GM21515 (cell line): Measurements from ENCODE around the gene NCF1.
"Not testable (repeated sequence)": the region's sequence is repeated elsewhere in the genome, so short reads cannot be mapped to it uniquely, and the experiment has no call there.

Source experiments
- ATAC-seq: cut with Tn5 transposase; IDR thresholded peaks from one replicate; pipeline ENCODE4 v1.9.1; 2021; ENCODE audit not compliant: unreplicated experiment

NCF1 gene

DNA sequence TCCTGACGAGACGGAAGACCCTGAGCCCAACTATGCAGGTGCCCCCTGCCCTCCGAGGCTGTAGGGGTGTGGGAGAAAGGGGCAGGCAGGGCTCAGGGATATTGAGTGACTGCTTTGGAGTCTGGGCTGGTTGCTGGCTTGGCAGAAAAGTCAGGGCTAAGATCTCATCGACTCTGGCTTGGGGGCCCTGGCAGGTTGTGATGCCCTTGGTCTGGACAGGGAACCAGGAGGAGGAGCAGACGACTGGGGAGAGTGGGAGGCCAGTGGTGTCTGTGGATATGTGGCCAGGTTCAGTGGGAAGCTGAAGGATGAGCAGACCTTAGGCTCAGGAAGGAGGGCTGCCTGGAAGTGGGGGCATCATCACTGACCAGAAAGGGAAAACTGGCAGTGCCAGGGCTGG lies 9.8 kb downstream of the NCF1 start:
- ATAC-seq = not testable (repeated sequence)

DNA sequence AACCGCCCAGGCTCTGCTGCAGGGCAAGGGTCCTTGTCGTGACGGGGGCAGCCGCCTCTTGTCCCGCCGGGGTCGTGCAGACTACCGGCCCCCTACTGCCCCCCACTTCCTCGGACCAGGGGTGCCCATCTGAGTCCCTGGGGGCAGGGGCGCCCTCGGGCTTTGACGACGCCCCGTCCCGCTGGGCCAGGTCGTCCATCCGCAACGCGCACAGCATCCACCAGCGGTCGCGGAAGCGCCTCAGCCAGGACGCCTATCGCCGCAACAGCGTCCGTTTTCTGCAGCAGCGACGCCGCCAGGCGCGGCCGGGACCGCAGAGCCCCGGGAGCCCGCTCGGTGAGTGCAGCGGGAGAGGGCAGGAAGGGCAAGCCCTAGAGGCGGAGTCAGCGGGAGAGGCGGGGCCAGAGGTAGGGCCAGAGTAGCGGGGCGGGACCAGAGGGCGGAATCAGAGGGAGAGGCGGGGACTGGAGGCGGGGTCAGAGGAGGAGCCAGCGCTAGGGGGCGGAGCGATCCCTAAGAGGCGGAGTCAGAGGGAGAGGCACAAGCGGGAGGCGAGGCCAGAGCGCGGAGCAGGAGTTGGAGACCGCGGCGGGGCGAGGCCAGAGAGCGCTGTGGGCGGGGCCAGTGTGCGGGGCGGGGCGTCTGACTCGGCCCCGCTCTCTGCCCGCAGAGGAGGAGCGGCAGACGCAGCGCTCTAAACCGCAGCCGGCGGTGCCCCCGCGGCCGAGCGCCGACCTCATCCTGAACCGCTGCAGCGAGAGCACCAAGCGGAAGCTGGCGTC lies 14.7 kb downstream of the NCF1 start:
- ATAC-seq = peak; percentile 85

DNA sequence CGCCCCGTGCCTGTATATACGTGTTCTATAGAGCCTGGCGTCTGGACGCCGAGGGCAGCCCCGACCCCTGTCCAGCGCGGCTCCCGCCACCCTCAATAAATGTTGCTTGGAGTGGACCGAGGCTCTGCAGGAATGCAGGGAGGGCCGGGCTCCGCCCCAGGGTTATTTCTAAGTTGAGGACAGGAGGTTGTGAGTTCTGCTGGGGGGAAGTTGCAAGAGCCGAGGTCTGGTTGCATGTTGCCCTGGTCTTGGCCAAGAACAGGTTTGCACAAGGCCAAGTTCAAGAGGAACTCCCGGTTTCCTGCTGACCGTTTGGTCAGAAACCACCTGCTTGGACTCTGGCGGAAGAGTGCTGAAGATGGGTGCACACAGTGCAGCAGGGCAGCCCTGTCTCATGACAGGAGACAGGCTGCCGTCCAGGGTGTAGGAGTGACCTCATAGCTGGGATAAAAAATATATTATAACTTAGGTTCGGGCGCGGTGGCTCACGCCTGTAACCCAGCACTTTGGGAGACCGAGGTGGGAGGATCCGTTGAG lies 15.5 kb downstream of the NCF1 start:
- peak; percentile 1 for ATAC-seq

DNA sequence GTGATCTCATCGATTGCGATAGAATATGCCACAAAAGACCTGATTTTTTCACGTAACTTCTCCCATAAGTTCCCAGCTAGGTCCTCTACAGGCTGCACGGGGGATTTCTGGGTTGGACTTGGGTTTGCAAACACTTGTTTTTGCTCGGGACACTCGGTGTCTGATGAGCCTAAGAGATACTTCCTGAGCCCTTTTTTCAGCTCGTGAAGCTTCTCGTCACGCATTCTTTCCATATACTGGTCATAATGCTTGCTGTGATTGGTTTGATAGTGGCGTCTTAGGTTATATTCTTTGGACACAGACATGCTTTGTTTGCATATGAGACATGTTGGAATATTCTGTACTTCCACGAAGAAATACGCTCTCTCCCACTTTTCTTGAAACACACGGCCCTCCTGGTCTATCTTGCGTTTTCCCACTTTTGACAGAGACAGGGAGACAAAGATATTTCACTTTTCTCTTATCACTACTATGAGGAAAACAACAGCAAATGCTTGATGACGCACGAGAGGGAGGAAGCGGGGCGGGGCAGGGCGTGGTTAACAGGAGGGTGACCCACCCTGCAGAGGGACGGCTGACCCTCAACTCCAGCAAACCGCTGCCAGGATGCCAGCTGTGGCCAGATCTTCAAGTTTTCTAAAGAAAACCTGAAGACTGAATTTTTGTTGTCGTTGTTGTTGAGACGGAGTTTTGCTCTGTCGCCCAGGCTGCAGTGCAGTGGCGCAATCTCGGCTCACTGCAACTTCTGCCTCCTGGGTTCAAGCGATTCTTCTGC lies 24.2 kb downstream of the NCF1 start:
- not testable (repeated sequence) for ATAC-seq

DNA sequence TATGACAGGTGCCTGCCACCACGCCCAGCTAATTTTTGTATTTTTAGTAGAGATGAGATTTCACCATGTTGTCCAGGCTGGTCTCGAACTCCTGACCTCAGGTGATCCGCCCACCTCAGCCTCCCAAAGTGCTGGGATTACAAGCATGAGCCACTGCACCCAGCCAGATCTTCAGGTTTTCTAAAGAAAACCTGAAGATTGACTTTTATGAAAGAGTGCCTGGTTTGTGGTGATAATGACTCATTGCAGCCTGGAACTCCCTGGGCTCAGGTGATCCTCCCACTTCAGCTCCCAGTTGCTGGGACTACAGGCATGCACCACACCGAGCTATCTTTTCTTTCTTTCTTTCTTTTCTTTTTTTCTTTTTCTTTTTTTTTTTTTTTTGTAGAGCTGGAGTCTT lies 24.8 kb downstream of the NCF1 start:
- not testable (repeated sequence) for ATAC-seq

DNA sequence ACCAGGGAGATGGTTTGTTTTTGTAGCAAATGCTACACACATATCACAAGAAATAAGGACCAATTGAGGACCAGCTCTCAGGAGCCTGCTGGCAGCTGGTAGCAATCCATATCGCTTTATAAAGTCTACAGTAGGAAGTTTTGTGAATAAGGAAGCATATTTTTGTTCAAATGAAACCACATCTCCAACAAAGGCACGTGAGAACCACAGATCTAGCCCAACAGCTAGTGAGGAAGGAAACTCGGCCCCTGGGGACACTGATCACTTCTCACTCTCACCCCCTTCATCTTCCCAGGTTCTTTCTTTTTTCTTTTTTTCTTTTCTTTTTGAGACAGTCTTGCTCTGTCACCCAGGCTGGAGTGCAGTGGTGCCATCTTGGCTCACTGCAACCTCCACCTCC lies 42.1 kb downstream of the NCF1 start:
- not testable (repeated sequence) for ATAC-seq

DNA sequence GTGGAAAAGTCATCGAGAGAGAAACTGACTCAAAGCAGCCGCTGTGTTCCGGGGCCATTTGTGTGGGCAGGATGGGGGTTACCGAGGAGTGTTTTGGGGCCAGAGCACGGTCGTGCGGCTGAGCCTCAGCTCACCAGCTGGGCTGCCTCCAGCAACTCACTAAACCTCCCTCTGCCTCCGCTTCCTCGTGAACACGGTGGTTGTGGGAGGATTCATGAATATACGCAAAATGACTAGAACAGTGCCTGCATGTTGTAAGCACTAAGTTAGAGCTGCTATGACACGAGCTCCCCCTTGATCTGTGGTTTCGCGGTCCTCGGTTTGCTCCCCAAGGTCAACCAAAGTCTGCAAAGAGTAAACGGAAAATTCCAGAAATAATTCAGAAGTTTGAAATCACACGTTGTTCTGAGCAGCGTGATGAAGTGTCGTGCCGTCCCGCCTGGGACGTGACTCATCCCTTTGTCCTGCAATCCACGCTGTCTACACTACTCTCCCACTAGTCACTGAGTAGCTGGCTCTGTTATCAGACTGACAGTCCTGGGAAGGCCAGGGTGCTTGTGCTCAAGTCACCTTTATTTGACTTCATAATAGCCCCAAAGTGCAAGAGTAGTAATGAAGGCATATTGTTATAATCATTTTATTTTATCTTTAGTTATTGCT lies 46.5 kb downstream of the NCF1 start:
- ATAC-seq = peak; percentile 88

DNA sequence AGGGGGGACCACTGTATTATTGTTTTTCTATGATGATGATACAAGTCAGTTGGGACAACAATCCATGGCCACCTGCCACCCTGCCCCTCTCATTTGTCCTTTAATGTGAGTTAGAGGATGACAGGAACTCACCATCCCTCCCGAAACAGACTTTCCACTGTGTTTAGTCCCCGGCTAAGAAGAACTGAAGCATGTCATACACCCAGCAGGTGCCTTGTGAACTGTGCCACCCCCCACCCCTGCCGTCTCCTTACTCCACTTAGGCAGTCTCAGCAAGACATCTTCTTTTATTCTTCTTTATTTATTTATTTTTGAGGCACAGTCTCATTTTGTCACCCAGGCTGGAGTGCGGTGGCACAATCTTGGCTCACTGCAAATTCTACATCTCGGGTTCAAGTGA lies 47.4 kb downstream of the NCF1 start:
- not testable (repeated sequence) for ATAC-seq

DNA sequence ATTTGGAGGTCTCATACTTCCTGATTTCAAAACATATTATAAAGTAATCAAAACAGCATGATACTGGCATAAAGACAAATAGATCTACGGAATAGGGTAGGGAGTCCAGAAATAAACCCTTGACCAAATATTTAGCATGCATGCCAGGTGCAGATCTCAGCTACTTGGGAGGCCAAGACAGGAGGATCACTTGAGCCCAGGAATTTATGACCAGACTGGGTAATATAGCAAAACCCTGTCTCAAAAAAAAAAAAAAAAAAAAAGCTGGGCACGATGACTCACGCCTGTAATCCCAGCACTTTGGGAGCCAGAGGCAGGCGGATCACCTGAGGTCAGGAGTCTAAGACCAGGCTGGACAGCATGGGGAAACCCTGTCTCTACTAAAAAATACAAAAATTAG lies 56.1 kb downstream of the NCF1 start:
- not testable (repeated sequence) for ATAC-seq

DNA sequence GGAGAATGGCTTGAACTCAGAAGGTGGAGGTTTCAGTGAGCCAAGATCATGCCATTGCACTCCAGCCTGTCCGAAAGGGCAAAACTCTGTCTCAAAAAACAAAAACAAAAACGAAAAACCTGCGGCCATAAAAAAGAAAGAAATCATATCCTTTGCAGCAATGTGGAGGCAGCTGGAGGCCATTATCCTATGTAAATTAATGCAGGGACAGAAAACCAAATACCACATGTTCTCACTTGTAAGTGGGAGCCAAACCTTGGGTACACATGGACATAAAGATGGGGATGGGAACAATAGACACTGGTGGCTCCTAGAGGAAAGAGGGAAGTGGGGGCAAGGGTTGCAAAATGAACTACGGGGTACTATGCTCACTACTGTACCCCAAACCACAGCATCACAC lies 56.6 kb downstream of the NCF1 start:
- ATAC-seq = not testable (repeated sequence)
